Rectal smooth muscle tissue (tissue), 1 donor: ENCODE results near the gene GDI1.

ENCODE experiments used
- H3K27ac ChIP-seq: one replicate; pipeline ENCODE4 v1.7.0; 2013; ENCODE audit warnings: low read depth, low read length, inconsistent platforms
- H3K27me3 ChIP-seq: one replicate; pipeline ENCODE4 v1.7.0; 2013; ENCODE audit warnings: low read length; ENCODE audit not compliant: control insufficient read depth, insufficient read depth
- H3K36me3 ChIP-seq: one replicate; pipeline ENCODE4 v1.7.0; 2013; ENCODE audit warnings: low read length; ENCODE audit not compliant: control insufficient read depth, insufficient read depth
- H3K4me1 ChIP-seq: one replicate; pipeline ENCODE4 v1.7.0; 2013; ENCODE audit warnings: low read length; ENCODE audit not compliant: control insufficient read depth, insufficient read depth
- H3K4me3 ChIP-seq: one replicate; pipeline ENCODE4 v1.7.0; 2013; ENCODE audit warnings: low read length
- H3K9ac ChIP-seq: one replicate; pipeline ENCODE4 v1.7.0; 2013; ENCODE audit warnings: low read length

GDI1 gene

DNA sequence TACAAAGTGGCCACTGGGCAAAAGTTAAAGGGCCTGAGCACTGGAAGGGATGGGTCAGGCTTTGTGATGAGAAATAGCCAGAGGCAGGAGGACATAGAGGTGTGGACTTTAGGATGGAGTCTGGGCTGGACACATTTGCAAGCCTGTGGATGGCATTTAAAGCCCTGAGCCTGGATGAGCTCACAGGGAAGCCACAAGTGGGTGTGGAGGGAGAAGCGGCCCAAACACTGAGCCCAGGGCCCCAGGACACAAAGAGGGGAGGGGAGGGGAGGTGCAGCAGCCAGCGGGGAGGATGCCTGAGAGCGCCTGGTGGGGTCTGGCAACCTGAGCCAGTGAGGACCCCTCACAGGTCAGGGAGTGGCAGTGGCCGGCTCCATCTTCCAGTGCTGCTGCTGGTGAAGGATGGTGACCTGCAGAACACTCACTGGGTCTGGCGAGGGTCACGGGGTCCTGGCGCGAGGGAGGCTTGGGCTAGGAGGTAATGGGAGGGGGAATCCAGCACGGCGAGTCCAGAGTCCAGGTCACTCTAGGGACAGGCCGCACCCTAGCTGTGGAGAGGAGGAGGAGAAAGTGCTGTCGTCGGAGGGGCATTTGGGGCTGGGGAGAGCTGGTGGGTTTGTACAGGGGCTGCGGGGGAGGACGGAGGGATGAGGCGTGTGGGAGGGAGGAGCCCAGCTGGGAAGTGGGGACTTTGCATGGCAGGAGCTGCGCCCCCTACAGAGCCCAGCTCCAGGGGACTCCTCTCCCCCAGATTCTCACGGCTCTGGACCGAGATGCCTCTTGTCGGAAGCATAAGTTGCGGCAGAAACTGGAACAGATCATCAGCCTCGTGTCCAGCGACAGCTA lies 35.1 kb downstream of the GDI1 start:
- no peaks in the 10 kb centered on the region for H3K4me1 ChIP-seq
- H3K4me3 ChIP-seq = no peak overlapping the region
- H3K27ac ChIP-seq = no peak overlapping the region
- peaks cover 2% of the 10 kb centered on the region for H3K36me3 ChIP-seq
- no peak overlapping the region for H3K9ac ChIP-seq
- H3K27me3 ChIP-seq = no peaks in the 10 kb centered on the region

- H3K4me3 ChIP-seq = no peak overlapping the region
- no peaks in the 10 kb centered on the region for H3K27me3 ChIP-seq
- H3K27ac ChIP-seq = no peak overlapping the region
- no peak overlapping the region for H3K9ac ChIP-seq
- peaks cover 2% of the 10 kb centered on the region for H3K36me3 ChIP-seq
- H3K4me1 ChIP-seq = no peaks in the 10 kb centered on the region
Observed at GRCh38 chrX:154472685-154473632, 36.0 kb downstream of the GDI1 start.

GRCh38 chrX:154473683-154474082 lies 36.7 kb downstream of the GDI1 start:
- Histone ChIP-seq H3K27ac (no peak overlapping the region), H3K4me3 (no peak overlapping the region), H3K27me3 (no peaks in the 10 kb centered on the region), H3K36me3 (peaks cover 2% of the 10 kb centered on the region), H3K4me1 (no peaks in the 10 kb centered on the region), H3K9ac (no peak overlapping the region)

DNA sequence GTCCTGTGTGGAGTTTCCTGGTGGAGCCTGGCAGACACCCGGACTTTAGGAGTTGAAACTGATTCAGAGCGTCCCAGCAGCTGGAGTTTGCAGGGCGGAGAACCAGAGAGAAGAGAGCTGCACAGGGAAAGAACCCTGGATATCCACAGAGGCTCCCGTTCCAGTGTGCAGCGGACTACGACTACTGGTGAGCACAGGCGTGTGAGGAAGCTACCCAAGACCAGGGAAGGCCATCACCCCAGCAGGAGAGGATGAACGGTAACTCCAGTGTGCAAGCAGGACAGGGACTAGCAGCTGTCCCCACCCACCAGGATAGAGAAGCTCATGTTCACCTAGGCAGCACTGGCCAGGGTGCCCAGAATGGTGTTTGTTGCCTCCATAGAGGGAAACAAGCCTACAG lies 39.9 kb downstream of the GDI1 start:
- Histone ChIP-seq H3K4me3 (no peak overlapping the region), H3K27ac (no peak overlapping the region), H3K4me1 (no peaks in the 10 kb centered on the region), H3K36me3 (peaks cover 2% of the 10 kb centered on the region), H3K27me3 (no peaks in the 10 kb centered on the region), H3K9ac (no peak overlapping the region)

DNA sequence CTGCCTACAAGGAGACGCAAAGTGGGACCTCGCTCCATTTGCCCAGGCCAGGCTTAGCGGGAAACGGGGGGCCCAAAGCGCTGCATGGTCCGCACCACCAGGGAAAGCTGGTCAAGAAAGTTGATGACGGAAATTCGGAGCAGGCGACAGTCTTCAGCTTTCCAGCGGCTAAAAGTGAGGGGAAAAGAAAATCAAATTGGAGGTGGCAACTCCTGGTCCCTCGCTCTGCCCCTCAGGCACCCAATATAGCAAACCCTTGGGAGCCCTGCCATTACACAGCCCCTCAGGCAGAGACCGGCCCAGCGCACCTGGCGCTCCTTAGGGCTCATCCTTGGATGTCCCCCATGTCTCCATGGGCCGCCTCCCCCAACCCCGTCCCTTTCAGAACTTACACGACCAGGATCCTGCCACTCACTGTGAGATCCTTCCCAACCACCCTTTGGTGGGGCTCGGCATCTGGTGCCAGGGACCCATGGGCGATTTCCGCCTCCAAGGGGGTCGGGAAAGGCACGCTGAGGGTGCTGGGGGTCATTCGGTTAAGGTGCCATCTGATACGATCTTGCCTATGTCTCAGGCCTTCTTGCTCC lies 41.0 kb downstream of the GDI1 start:
- Histone ChIP-seq H3K27ac (peak overlapping the region; percentile 74), H3K9ac (no peak overlapping the region), H3K27me3 (peaks cover 4% of the 10 kb centered on the region), H3K36me3 (peaks cover 2% of the 10 kb centered on the region), H3K4me3 (peak overlapping the region; percentile 72), H3K4me1 (no peaks in the 10 kb centered on the region)

DNA sequence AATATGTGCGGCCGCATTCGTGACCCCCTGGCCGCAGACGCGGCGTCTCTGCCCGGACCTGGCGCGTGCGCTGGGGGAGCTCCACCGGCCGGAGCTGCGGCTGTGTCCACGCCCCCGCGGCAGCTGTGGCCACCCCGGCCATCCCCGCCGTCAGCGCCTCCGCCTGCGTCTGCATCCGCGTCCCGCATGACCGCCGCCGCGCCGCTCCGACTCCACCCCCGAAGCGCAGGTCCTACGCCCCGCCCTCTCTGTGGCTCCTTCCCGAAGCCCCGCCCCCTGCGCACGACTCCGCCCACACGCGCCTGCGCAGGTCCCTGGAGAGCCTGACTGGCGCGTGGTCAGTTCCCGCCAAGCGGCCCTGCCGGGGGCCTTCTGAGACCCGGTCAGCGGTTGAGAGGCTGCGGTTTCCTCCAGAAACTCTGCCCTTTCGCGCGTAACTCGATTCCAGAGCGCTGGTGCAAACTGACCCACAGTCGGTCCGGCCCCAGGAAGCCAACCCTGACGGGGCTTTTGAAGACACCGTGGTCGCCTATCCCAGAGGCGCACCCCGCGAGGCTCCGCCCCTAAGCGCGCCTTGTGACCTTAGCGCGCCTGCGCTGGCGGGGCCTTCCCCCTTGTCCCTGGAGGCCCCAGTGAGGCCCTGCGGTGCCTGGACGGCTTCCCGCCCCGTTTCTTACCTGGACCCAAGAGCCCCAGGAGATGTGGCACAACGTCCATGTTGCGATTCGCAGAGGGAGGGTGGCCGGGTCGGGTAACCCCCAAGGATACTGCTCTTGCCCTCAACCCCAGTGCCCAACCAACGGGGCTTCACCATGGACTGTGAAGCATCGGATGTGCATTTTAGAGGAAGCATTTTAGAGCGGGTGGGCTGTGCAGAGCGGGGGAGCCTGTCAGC lies 42.0 kb downstream of the GDI1 start, which contains the start of gene LAGE3:
Gene LAGE3, minus strand, starts transcription at position 554 of the 895 bp plus-strand sequence. Its CDS starts 366 bp downstream, at position 188.
- Histone ChIP-seq H3K27me3 (peaks cover 4% of the 10 kb centered on the region), H3K27ac (peak within 1 kb of the TSS; percentile 74), H3K4me1 (no peaks in the 10 kb centered on the region), H3K9ac (no peak within 1 kb of the TSS), H3K36me3 (peaks cover 2% of the 10 kb centered on the region), H3K4me3 (peak within 1 kb of the TSS; percentile 72)

GRCh38 chrX:154481195-154481594 lies 44.2 kb downstream of the GDI1 start:
- peaks cover 3% of the 10 kb centered on the region for H3K4me1 ChIP-seq
- no peak overlapping the region for H3K27ac ChIP-seq
- H3K4me3 ChIP-seq = no peak overlapping the region
- peaks cover 4% of the 10 kb centered on the region for H3K27me3 ChIP-seq
- peaks cover 2% of the 10 kb centered on the region for H3K36me3 ChIP-seq
- no peak overlapping the region for H3K9ac ChIP-seq

- H3K27me3 ChIP-seq = peaks cover 4% of the 10 kb centered on the region
- H3K36me3 ChIP-seq = no peaks in the 10 kb centered on the region
- no peak overlapping the region for H3K9ac ChIP-seq
- no peak overlapping the region for H3K4me3 ChIP-seq
- H3K27ac ChIP-seq = no peak overlapping the region
- peaks cover 3% of the 10 kb centered on the region for H3K4me1 ChIP-seq
Observed at GRCh38 chrX:154481911-154482601, 45.1 kb downstream of the GDI1 start.

DNA sequence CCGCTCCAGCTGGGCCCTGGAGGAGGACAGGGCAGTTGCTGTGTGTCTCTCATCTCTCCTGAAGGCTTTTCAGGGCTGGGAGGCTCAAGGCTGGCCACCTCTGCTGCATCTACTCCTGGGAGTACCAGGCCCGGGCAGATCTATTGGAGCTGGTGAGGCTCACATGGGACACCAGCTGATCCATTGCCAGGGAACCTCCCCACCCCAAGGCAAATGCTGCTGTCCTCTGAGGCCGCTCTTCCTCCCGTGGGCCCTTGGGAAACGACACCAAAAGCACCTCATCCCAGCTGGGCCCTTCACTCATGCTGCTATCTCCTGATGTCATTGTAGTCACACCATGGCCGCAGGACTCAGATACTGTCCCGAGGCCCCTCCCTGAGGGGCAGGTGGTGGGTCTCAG lies 45.8 kb downstream of the GDI1 start:
- H3K9ac ChIP-seq = no peak overlapping the region
- H3K4me1 ChIP-seq = peaks cover 3% of the 10 kb centered on the region
- H3K36me3 ChIP-seq = no peaks in the 10 kb centered on the region
- no peak overlapping the region for H3K27ac ChIP-seq
- no peak overlapping the region for H3K4me3 ChIP-seq
- H3K27me3 ChIP-seq = peaks cover 4% of the 10 kb centered on the region

- H3K36me3 ChIP-seq = no peaks in the 10 kb centered on the region
- H3K27ac ChIP-seq = no peak overlapping the region
- peaks cover 3% of the 10 kb centered on the region for H3K4me1 ChIP-seq
- no peak overlapping the region for H3K9ac ChIP-seq
- H3K27me3 ChIP-seq = peaks cover 4% of the 10 kb centered on the region
- H3K4me3 ChIP-seq = no peak overlapping the region
Observed at GRCh38 chrX:154483325-154483724, 46.4 kb downstream of the GDI1 start.
